Measurements from ENCODE around the gene SNTG2. TPM values are rescaled to one million over a fixed set of nuclear protein-coding genes. Genes with fewer than 3 reads are reported as not detected.

SNTG2 gene
- total RNA-seq, 1 donor, result under 0.01 TPM

DNA sequence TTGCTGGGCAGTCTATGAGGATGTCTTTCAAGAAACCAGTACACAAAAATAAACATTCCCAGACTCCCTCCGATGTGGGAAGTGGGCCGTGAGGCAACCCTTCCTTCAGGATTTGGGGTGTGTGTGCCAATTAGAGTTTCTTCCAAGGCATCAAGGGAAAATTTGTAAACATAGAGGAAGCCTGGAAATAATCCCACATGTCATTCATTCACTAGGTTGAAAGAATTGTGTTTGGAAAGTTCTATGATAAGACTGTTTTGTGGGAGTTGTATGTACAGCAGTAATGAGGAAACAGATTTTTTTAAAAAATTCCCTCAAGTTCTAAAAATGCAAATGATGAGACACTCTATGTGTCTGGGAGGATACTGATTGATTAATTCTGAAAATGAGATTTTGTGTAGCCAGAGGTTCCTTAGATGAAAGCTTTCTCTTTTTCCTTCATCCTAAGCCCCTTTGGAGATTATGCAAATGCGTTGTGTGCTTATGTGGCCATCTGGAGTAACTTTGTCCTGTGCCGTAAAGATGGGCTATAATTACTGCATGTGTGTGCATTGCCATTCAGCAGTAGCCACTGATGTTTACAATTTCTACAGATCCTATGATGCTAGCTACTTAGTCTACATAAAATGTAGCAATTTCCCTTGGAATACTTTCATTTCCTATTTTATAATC is 354.8 kb downstream of the SNTG2 start:
- H3K4me3 ChIP-seq (ENCODE audit: low read depth, low read length), result no peak overlapping the region
- TF ChIP-seq, protein P1, sequence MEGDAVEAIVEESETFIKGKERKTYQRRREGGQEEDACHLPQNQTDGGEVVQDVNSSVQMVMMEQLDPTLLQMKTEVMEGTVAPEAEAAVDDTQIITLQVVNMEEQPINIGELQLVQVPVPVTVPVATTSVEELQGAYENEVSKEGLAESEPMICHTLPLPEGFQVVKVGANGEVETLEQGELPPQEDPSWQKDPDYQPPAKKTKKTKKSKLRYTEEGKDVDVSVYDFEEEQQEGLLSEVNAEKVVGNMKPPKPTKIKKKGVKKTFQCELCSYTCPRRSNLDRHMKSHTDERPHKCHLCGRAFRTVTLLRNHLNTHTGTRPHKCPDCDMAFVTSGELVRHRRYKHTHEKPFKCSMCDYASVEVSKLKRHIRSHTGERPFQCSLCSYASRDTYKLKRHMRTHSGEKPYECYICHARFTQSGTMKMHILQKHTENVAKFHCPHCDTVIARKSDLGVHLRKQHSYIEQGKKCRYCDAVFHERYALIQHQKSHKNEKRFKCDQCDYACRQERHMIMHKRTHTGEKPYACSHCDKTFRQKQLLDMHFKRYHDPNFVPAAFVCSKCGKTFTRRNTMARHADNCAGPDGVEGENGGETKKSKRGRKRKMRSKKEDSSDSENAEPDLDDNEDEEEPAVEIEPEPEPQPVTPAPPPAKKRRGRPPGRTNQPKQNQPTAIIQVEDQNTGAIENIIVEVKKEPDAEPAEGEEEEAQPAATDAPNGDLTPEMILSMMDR (IDR thresholded peaks at IDR 0.05; ENCODE audit: insufficient read depth, low read depth, low read length), result no peak

DNA sequence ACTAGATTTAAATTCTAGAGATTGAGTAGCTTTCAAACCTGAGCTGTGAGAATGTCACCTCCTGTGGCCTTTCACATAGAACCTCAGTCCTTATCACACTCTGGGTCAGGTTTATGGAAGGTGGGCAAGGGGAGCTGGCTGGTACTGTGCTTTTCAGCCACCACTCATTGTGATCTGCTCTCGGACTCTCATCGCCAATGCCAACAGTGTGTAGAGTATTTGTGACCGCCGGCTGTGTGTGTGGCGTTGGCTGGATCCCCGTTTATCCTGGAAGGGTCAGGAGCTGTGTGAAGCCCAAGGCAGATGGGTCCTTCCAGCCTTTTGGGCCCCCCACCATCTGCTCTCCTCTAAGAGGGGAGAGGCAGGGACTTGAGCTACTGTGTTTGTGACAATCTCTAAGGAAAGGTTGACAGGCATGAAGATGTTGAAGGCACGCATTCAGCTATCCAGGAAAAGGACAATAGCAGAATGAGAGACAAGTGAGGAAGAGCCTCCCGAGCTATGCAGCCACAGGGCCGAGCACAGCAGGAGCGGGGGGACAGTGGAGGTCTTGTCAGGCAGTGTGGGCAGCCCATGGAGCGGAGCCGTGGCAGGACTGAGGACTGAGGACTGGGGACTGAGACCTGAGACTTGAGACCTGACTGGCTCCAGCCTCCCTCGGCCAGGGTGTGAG is 355.5 kb downstream of the SNTG2 start:
- DNase-seq (ENCODE audit: low read depth), result no peak
- TF ChIP-seq, protein P1 (IDR thresholded peaks at IDR 0.05; ENCODE audit: insufficient read depth, low read depth, low read length), result no peak
- H3K4me3 ChIP-seq (ENCODE audit: low read depth, low read length), result no peak overlapping the region

More for the DNA sequence above, 354.8 kb downstream of the SNTG2 start:
- no peak for DNase-seq (ENCODE audit: low read depth)

DNA sequence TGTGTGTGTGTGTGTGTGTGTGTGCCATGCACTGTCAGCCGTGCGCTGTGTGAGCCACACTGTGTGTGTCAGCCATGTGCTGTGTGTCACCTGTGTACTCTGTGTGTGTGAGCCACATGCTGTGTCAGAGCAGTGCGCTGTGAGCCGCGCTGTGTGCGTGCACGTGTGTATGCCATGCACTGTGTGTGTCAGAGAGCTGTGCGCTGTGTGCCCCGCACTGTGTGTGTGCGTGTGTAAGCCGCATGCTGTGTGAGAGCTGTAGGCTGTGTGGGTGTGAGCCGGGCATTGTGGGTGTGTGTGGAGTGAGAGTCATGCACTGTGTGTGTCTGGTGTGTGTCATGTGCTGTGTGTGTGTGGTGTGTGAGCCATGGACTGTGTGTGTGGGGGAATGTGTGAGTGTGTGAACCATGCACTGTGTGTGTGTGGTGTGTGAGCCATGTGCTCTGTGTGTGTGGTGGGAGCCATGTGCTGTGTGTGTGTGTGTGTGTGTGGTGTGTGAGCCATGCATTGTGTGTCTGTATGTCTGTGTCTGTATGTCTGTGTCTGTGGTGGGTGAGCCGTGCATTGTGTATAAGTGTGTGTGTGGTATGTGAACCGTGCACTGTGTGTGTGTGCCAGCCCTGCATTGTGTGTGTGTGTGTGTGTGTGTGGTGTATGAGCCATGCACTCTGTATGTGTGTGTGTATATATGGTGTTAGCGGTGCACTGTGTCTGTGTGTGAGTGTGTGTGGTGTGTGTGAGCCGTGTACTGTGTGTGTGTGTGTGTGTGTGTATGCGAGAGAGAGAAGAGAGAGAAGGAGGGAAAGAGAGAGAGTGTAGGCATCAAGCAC is 356.3 kb downstream of the SNTG2 start:
- TF ChIP-seq, protein P1 (IDR thresholded peaks at IDR 0.05; ENCODE audit: insufficient read depth, low read depth, low read length), result no peak
- DNase-seq (ENCODE audit: low read depth), result no peak
- no peak overlapping the region for H3K4me3 ChIP-seq (ENCODE audit: low read depth, low read length)

DNA sequence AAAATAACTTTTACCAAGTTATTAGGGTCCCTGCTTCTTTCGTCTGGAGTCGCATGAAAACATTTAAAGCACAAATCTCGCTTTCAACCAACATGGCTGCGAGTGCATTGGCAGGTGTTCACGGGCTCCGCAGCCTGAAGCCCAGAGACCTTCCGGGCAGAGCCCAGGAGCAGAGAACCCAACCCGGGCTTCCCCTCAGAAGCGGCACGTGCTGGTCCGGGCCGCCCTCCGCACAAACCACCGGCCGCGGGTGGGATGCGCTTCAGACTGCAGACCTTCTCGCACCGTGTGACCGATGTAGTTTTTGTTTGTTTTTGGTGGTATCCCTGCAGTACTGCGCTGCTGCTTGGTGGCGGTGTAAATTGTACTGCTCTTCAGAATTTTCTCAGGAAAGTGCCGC is 357.0 kb downstream of the SNTG2 start:
- TF ChIP-seq, protein P1 (IDR thresholded peaks at IDR 0.05; ENCODE audit: insufficient read depth, low read depth, low read length), result no peak
- no peak for DNase-seq (ENCODE audit: low read depth)
- H3K4me3 ChIP-seq (ENCODE audit: low read depth, low read length), result no peak overlapping the region

DNA sequence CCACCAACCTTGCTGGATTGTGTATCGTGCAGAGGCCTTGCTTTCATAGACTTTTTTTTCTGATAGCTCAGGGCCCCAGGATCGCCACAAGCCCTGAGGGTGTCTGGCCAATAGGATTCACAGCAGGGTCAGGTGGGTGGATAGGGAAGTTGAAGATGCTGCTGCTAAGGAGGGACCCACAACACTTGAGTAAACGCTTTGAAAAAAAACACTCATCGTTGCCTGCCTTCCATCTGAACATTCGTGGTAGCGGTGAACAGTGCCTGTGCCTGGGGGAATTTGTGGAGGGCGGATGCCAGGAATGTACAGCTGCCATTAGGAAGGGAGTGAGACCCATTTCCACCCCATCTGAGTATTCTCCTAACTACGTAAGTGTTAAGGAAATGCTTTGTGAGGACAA is 358.0 kb downstream of the SNTG2 start:
- TF ChIP-seq, protein P1 (IDR thresholded peaks at IDR 0.05; ENCODE audit: insufficient read depth, low read depth, low read length), result no peak
- no peak for DNase-seq (ENCODE audit: low read depth)
- no peak overlapping the region for H3K4me3 ChIP-seq (ENCODE audit: low read depth, low read length)

DNA sequence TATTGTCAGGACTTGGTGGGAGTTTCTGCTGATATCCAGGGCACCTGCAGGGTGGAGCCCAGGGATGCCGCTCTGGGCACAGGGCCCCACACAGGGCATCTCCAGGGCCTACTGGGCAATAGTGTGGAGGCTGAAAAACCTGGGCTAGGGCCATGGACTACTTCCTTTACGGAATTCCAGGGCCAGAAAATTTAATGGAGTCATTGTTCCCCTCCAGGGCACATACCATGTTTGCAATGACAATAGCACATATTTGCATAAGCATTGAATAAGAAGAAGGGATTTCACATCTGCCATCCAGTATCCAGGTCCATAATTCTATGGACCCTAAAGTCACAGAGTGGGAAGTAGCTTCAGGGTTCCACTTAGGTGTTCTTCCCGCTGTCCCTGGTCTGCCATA is 358.9 kb downstream of the SNTG2 start:
- no peak for DNase-seq (ENCODE audit: low read depth)
- TF ChIP-seq, protein P1 (IDR thresholded peaks at IDR 0.05; ENCODE audit: insufficient read depth, low read depth, low read length), result no peak
- no peak overlapping the region for H3K4me3 ChIP-seq (ENCODE audit: low read depth, low read length)
